ENCODE results near the gene SETD3.

Gene SETD3

DNA sequence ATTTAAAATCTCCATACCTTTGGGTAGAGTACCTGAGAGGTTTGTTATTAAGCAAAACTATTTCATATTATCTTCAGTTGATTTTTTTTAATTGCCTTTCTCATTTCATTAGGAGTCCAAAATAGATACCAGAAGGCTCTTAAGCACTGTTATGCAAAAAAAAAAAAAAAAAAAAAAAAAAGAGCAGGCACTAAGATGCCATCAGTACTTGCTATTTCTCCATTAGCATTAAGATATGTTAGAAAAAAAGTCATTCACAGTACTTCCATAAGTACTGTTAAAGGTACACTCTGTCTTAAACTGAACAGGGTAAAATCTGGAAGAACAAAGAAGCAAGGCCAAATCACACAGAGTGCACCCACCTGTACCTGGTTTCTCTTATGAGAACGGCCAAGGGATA, 57.2 kb downstream of the SETD3 start:
- no peak for DNase-seq (ENCODE audit: low read depth in 2 of 2)

GRCh38 chr14:99422228-99423010, 58.2 kb downstream of the SETD3 start:
- DNase-seq (ENCODE audit: low read depth in 2 of 2): no peak

- no peak for DNase-seq (ENCODE audit: low read depth in 2 of 2)
Observed at GRCh38 chr14:99420711-99421110, 59.9 kb downstream of the SETD3 start.

DNA sequence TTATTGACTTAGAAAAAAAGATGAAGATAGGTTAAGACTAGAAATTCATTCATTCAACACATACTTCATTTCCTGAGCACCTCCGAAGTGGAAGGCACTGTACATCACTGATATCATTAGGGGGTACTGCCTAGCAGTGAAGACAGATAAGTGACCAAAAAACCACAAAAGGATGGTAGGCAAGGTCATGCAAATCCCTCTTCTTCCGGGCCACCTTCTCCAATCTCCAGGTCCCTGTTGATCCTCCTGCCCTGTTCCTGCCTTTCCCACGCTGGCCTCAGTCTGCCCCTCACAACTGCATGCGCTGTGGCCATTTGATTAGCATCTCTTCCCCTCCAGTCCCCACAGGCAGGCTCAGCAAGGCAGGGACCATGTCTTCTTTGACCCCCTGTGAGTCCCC, 60.8 kb downstream of the SETD3 start:
- no peak for DNase-seq (ENCODE audit: low read depth in 2 of 2)

GRCh38 chr14:99418242-99418641, 62.4 kb downstream of the SETD3 start:
- no peak for DNase-seq (ENCODE audit: low read depth in 2 of 2)

GRCh38 chr14:99416909-99417308, 63.8 kb downstream of the SETD3 start:
- no peak for DNase-seq (ENCODE audit: low read depth in 2 of 2)

GRCh38 chr14:99415496-99416281, 65.0 kb downstream of the SETD3 start:
- peak; percentile 69 to 72 for DNase-seq (ENCODE audit: low read depth in 2 of 2)

GRCh38 chr14:99413911-99414310, 66.7 kb downstream of the SETD3 start:
- DNase-seq (ENCODE audit: low read depth in 2 of 2): no peak

GRCh38 chr14:99413172-99413571, 67.5 kb downstream of the SETD3 start:
- DNase-seq (ENCODE audit: low read depth in 2 of 2): no peak

GRCh38 chr14:99412117-99413061, 68.3 kb downstream of the SETD3 start:
- DNase-seq (ENCODE audit: low read depth in 2 of 2): no peak

GRCh38 chr14:99410019-99410418, 70.6 kb downstream of the SETD3 start:
- no peak for DNase-seq (ENCODE audit: low read depth in 2 of 2)

GRCh38 chr14:99408971-99409289, 71.7 kb downstream of the SETD3 start:
- DNase-seq (ENCODE audit: low read depth in 2 of 2): no peak

DNA sequence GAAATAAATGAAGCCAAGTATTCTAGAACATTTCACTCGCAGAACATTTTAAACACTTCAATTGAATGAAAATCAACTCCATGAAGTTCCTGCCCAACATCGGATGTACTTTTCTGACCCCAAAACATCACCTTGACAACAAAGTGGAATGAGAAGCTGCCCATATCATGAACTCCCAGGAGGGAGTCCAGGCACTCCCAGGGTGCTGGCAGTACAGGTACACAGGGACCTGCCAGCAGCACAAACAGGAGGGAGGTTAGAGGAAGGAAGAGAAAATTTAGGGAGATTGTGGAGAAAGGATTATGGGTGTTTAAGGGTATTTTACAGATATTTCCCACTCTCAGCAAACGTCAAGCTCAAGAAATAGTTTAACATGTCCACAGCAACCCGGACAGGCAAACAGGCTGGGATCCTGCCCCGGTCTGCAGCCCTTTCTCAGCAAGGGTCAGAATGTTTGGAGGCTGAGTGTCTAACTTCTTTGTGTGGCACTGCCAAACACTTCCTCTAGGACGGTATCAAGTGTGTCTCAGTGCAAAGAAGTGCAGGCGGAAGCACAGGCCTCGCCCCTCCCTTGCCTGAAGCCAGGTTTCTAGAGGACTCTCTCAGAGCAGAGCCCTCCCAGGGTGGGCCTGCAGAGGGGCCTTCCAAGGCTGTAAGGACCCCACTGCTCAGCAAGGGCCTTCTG, 72.2 kb downstream of the SETD3 start:
- no peak for DNase-seq (ENCODE audit: low read depth in 2 of 2)

GRCh38 chr14:99407416-99407815, 73.2 kb downstream of the SETD3 start:
- no peak for DNase-seq (ENCODE audit: low read depth in 2 of 2)

- no peak for DNase-seq (ENCODE audit: low read depth in 2 of 2)
Observed at GRCh38 chr14:99402950-99403349, 77.7 kb downstream of the SETD3 start.

- DNase-seq (ENCODE audit: low read depth in 2 of 2): no peak
Observed at GRCh38 chr14:99402285-99402648, 78.4 kb downstream of the SETD3 start.

- no peak for DNase-seq (ENCODE audit: low read depth in 2 of 2)
Observed at GRCh38 chr14:99401621-99402284, 78.9 kb downstream of the SETD3 start.

DNA sequence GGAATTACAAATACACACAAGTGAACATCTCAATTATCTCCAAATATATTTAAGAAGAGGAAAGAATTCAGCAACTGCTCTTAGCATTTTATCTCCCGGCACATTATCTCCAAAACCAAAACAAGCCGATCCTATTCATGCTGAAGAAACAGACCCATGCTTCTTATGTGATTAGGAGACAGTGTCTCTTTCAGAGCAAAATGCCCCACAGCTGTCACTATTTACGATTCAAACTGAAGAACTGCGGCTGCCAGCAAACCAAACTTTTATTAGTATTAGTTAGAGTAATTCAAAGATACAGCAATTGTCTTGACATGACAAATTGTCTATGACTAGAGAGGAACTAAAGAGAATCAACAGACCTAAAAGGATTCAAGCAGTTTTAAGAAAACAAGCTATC, 79.4 kb downstream of the SETD3 start:
- no peak for DNase-seq (ENCODE audit: low read depth in 2 of 2)

- DNase-seq (ENCODE audit: low read depth in 2 of 2): no peak
Observed at GRCh38 chr14:99397698-99398097, 83.0 kb downstream of the SETD3 start.

- DNase-seq (ENCODE audit: low read depth in 2 of 2): peak; percentile 16 to 21
Observed at GRCh38 chr14:99395909-99396530, 84.6 kb downstream of the SETD3 start.

All from fibroblast of skin of left quadriceps (primary cell).